HFFc6 (cell line): ENCODE data around the gene VAT1. TPM values are rescaled to one million over a fixed set of nuclear protein-coding genes. Genes with fewer than 3 reads are reported as not detected.
A peak's percentile ranks its signal among the peaks of the same experiment; 100 is the strongest.

Experiments used
- DNase-seq: peaks from one replicate; pipeline ENCODE4 v3.0.0-alpha.2; 2018
- H3K27ac Mint-ChIP-seq: 2 replicates; pipeline ENCODE4 v1.8.0; 2020; ENCODE audit warnings: mild to moderate bottlenecking, mixed read lengths
- H3K27me3 Mint-ChIP-seq: 2 replicates; pipeline ENCODE4 v1.8.0; 2021; ENCODE audit warnings: mild to moderate bottlenecking, moderate library complexity, mixed read lengths; ENCODE audit not compliant: insufficient read depth
- H3K36me3 Mint-ChIP-seq: 2 replicates; pipeline ENCODE4 v1.8.0; 2021; ENCODE audit warnings: low read depth, mixed read lengths
- H3K4me1 Mint-ChIP-seq: 2 replicates; pipeline ENCODE4 v1.8.0; 2020; ENCODE audit warnings: low read depth, mixed read lengths
- H3K4me3 Mint-ChIP-seq: 2 replicates; pipeline ENCODE4 v1.8.0; 2020; ENCODE audit warnings: mild to moderate bottlenecking, moderate library complexity, mixed read lengths
- H3K9me3 Mint-ChIP-seq: 2 replicates; pipeline ENCODE4 v1.8.0; 2020; ENCODE audit warnings: mild to moderate bottlenecking, mixed read lengths
- total RNA-seq, 6 experiments: library from RNA; stranded (reverse); fragmentation: NEBNext Ultra II Directional; extraction: Animal tissue kit (Norgen Biotek cat#: 25700); gene quantifications; 2 replicates in 1 of 6; 3 replicates in 5 of 6; pipeline ENCODE4 v1.2.3, GENCODE V29; 2021
- TF ChIP-seq, protein P1 (sequence below): fragments of 200-600 bp; sonication (generic); IDR thresholded peaks from 2 replicates; pipeline ENCODE4 v1.5.0; 2021; ENCODE audit warnings: antibody characterized with exemption, mild to moderate bottlenecking

Gene VAT1
- total RNA-seq, 6 experiments from 2014 or later, result 150 to 274 (median 244) TPM

DNA sequence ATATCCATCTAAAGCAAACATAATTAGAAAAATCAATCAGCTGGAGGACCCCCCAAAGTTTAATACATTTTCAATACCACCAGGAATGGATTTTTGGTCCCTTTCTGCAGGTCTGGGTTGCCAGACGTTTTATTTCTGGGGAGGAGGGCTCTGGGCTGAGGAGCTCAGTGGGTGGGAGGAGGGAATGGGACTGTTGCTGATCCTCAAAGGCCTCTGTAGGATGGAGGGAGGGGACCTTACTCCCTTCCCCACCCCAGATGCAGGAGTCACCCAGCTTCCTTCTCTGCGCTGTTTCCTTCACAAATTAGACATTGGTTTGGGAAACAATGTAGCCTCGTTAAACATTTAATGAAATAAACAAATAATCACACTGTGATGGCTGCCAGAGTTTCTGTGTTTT lies 9.5 kb upstream of the VAT1 start:
- no peaks in the 10 kb centered on the region for H3K36me3 Mint-ChIP-seq

DNA sequence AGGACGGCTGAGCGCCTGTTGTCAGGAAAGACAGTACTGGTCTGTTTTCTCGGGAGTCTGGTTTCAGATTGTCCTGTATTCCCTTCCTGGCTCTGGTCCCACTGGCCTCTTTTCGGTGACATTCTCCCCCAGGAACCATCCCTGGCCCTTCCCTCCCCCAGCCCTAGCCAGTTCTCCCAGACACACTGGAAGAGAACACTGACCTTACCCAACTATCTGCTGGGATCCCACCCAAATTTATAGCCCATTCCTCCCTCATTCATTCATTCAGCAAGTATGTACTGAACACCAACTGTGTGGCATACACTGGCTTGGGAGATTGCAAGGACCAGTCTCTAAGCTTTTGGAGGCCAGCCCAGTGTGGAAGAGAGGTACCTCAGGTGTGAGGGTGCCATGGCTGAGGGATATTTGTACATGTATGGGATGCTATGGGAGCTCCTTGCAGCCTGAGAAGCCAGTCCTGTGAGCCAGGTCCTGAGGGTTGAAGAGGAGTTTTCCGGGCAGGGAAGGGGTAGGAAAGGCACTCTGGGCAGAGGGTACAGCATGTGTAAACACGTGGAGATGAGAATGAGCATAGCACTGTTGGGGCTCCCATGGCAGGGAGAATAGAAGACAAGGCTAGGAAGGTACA lies 8.1 kb upstream of the VAT1 start:
- no peaks in the 10 kb centered on the region for H3K4me1 Mint-ChIP-seq
- DNase-seq, result no peak
- no peak overlapping the region for H3K27ac Mint-ChIP-seq

More for the DNA sequence above, 9.5 kb upstream of the VAT1 start:
- Mint-ChIP-seq H3K27me3 (peaks cover 5% of the 10 kb centered on the region), H3K4me3 (no peak overlapping the region), H3K9me3 (no peaks in the 10 kb centered on the region), H3K27ac (no peak overlapping the region), H3K4me1 (no peaks in the 10 kb centered on the region)
- no peak for DNase-seq
- TF ChIP-seq, protein P1, sequence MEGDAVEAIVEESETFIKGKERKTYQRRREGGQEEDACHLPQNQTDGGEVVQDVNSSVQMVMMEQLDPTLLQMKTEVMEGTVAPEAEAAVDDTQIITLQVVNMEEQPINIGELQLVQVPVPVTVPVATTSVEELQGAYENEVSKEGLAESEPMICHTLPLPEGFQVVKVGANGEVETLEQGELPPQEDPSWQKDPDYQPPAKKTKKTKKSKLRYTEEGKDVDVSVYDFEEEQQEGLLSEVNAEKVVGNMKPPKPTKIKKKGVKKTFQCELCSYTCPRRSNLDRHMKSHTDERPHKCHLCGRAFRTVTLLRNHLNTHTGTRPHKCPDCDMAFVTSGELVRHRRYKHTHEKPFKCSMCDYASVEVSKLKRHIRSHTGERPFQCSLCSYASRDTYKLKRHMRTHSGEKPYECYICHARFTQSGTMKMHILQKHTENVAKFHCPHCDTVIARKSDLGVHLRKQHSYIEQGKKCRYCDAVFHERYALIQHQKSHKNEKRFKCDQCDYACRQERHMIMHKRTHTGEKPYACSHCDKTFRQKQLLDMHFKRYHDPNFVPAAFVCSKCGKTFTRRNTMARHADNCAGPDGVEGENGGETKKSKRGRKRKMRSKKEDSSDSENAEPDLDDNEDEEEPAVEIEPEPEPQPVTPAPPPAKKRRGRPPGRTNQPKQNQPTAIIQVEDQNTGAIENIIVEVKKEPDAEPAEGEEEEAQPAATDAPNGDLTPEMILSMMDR, result no peak

DNA sequence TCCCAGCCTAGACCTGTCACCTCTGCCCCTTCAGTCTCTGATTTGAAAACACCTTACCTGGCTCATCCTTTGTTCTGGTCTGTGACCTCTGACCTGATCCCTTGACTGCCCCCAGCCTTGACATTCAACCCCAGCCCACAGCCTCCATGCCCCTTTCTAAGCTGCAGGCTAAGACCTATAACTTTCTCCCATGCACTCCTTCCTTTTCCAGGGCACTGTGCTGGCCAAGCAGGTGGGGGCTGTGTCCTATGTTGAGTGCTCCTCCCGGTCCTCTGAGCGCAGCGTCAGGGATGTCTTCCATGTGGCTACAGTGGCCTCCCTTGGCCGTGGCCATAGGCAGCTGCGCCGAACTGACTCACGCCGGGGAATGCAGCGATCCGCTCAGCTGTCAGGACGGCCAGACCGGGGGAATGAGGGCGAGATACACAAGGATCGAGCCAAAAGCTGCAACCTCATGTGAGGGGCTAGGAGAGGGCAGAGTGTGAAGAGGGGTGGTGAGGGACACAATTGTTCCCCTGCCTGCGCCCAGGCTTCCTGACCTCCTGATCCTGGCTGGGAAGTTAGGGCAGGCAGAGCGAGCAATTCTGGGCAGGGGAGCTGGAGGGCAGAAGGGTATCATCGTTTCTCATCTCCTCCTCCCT lies 6.2 kb upstream of the VAT1 start:
- Mint-ChIP-seq H3K4me3 (no peak overlapping the region), H3K9me3 (no peaks in the 10 kb centered on the region), H3K27me3 (peaks cover 7% of the 10 kb centered on the region), H3K4me1 (peaks cover 10% of the 10 kb centered on the region), H3K27ac (no peak overlapping the region), H3K36me3 (no peaks in the 10 kb centered on the region)
- TF ChIP-seq, protein P1, result no peak
- no peak for DNase-seq

More for the DNA sequence above, 8.1 kb upstream of the VAT1 start:
- no peaks in the 10 kb centered on the region for H3K36me3 Mint-ChIP-seq
- peaks cover 8% of the 10 kb centered on the region for H3K27me3 Mint-ChIP-seq
- no peak overlapping the region for H3K4me3 Mint-ChIP-seq
- no peaks in the 10 kb centered on the region for H3K9me3 Mint-ChIP-seq
- TF ChIP-seq, protein P1, result no peak

DNA sequence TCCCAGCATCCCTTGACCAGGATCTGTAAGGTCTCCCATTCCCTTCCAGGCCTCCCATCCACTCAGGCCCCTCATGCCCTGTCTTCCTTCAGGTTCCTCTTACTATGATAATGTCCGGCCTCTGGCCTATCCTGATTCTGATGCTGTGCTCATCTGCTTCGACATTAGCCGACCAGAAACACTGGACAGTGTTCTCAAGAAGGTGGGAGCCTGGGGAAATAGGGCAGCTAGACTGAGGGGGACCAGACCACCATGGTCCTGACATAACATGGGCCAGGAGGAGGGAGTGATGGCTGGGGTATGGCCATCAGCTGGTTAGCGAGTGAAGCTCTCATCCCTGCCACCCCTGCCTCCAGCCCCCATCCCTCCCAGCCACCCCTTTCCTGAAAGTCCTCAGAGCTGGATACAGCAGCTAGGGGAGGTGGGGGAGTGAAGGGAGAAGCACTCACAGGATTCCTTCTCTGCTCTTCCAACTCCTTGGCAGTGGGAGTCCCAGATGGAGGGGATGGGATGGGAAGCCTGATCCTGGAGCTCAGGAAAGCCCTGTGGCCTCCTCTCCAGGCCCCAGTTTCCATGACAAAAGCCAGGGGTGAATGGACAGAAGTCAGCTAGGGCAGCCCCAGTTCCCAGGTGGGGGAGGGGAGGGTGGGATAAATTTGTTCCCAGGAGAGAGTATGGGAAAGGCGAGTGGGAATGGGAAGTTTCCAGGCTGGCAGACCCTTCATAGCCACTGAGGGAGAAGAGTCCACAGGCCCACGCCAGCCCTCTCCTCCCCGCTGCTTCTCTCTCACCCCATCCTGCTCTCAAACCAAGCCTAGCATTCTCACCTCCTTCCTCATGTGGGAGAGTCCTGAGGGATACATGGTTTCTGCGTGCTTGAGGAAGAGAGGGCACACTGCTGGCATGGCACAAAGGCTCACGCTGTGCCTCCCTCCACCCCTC lies 5.2 kb upstream of the VAT1 start:
- TF ChIP-seq, protein P1, result no peak; the same call in 1 of the 2 replicates
- DNase-seq, result no peak
- no peaks in the 10 kb centered on the region for H3K36me3 Mint-ChIP-seq
- peaks cover 7% of the 10 kb centered on the region for H3K27me3 Mint-ChIP-seq
- peaks cover 10% of the 10 kb centered on the region for H3K4me1 Mint-ChIP-seq
- H3K4me3 Mint-ChIP-seq, result no peak overlapping the region
- no peak overlapping the region; the same call in 1 of the 2 replicates for H3K27ac Mint-ChIP-seq
- H3K9me3 Mint-ChIP-seq, result no peaks in the 10 kb centered on the region

DNA sequence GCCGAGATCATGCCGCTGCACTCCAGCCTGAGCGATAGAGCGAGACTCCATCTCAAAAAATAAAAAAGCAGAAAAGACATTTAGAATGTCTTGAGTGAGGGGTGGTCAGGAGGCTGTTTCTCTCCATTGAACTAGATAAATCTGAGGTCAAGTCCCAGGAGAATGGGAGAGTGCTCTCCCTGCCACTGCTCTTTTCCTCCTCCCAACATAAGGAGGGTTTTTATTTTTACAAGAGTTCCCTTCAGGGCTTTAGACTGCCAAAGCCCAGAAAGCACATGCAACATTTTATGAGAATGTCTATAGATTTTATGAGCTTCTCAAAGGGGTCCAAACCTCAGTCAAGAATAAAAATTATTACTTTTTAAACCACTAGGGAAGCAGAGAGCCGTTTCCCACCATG lies 4.4 kb upstream of the VAT1 start:
- H3K27ac Mint-ChIP-seq, result no peak overlapping the region
- peaks cover 7% of the 10 kb centered on the region for H3K27me3 Mint-ChIP-seq
- DNase-seq, result no peak
- no peaks in the 10 kb centered on the region for H3K9me3 Mint-ChIP-seq
- H3K36me3 Mint-ChIP-seq, result no peaks in the 10 kb centered on the region
- TF ChIP-seq, protein P1, result peak; percentile 20; the same call in 1 of the 2 replicates
- H3K4me3 Mint-ChIP-seq, result no peak overlapping the region
- H3K4me1 Mint-ChIP-seq, result peaks cover 10% of the 10 kb centered on the region
